ENCODE measurements around the gene CNOT8. TPM values are rescaled to one million over a fixed set of nuclear protein-coding genes. Genes with fewer than 3 reads are reported as not detected.

Gene CNOT8
- total and polyA plus RNA-seq, 11 donors: 11.5 to 45.6 (median 25.2) TPM

DNA sequence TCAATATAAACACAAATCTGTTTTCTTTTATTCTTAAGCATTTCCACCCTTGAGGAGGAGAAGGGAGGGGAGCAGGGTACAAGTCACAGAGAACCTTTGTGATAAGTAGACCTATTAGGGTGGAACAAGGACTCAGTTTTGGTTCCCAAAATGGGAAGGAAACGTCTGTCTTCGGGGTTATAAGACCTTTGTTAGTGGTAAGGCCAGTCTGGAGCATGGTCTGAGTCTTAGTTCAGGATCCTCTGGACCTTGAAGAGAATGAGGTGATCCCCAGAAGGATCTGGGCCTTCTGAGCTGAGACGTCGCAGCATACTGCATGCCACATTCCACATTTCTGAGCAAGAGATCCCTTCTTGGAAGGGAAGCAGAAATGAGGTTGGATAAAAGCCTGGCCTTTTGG lies 45.3 kb upstream of the CNOT8 start:
- peak overlapping the region in 1 of 12 donors; percentile 37 for H3K27ac ChIP-seq

GRCh38 chr5:154813736-154814135 lies 44.7 kb upstream of the CNOT8 start:
- no peak for ATAC-seq
- Histone ChIP-seq H3K9me3 (no peaks in the 10 kb centered on the region), H3K27me3 (no peaks in the 10 kb centered on the region), H3K4me1 (peaks cover 0 to 19% (median under 1%) of the 10 kb centered on the region in 12 donors), H3K36me3 (peaks cover 0 to 100% (median 95%) of the 10 kb centered on the region in 9 donors), H3K4me3 (no peak overlapping the region), H3K27ac (peak overlapping the region in 1 of 12 donors; percentile 37)
- intact Hi-C loops (cut with DNase I): loop anchor here in 7 of 10 donors (2.0 to 10.0 kb wide), 6 partner anchors 56 to 165 kb away; partner anchors contain the start of gene LARP1 (in 3 of the 7)
- 72 to 76% (median 75%) methylated on average over 9 to 10 of the region's 10 CpGs for WGBS, 4 donors
- DNase-seq: no peak
- no peak for TF ChIP-seq CTCF (IDR thresholded peaks at IDR 0.05)
- no peak for TF ChIP-seq POLR2A (IDR thresholded peaks at IDR 0.05)

More for the DNA sequence above, 45.3 kb upstream of the CNOT8 start:
- H3K9me3 ChIP-seq: no peaks in the 10 kb centered on the region
- DNase-seq: no peak
- no peak overlapping the region for H3K4me3 ChIP-seq
- H3K36me3 ChIP-seq: peaks cover 0 to 100% (median 95%) of the 10 kb centered on the region in 9 donors
- peaks cover 0 to 13% (median 0%) of the 10 kb centered on the region in 12 donors for H3K4me1 ChIP-seq
- TF ChIP-seq POLR2A (IDR thresholded peaks at IDR 0.05) (no peak), CTCF (IDR thresholded peaks at IDR 0.05) (no peak)
- 73 to 87% (median 78%) methylated on average over 4 of the region's 4 CpGs for WGBS, 4 donors
- intact Hi-C loops (cut with DNase I): loop anchor here in 7 of 10 donors (2.0 to 10.0 kb wide), 6 partner anchors 56 to 164 kb away; partner anchors contain the start of gene LARP1 (in 3 of the 7)
- H3K27me3 ChIP-seq: no peaks in the 10 kb centered on the region
- ATAC-seq: no peak

GRCh38 chr5:154815025-154815424 lies 43.4 kb upstream of the CNOT8 start:
- Histone ChIP-seq H3K27ac (no peak overlapping the region), H3K36me3 (peaks cover 0 to 100% (median 95%) of the 10 kb centered on the region in 9 donors), H3K4me3 (no peak overlapping the region), H3K9me3 (no peaks in the 10 kb centered on the region), H3K4me1 (peaks cover 0 to 26% (median 8%) of the 10 kb centered on the region in 12 donors), H3K27me3 (no peaks in the 10 kb centered on the region)
- intact Hi-C loops (cut with DNase I): loop anchor here in 2 of 10 donors (10.0 kb wide), 2 partner anchors 60 to 80 kb away; partner anchors contain the start of gene LARP1 (in 1 of the 2)
- no peak for DNase-seq
- 79 to 84% (median 83%) methylated on average over 9 to 11 of the region's 11 CpGs for WGBS, 4 donors
- TF ChIP-seq CTCF (IDR thresholded peaks at IDR 0.05) (no peak), POLR2A (IDR thresholded peaks at IDR 0.05) (no peak)
- no peak for ATAC-seq

DNA sequence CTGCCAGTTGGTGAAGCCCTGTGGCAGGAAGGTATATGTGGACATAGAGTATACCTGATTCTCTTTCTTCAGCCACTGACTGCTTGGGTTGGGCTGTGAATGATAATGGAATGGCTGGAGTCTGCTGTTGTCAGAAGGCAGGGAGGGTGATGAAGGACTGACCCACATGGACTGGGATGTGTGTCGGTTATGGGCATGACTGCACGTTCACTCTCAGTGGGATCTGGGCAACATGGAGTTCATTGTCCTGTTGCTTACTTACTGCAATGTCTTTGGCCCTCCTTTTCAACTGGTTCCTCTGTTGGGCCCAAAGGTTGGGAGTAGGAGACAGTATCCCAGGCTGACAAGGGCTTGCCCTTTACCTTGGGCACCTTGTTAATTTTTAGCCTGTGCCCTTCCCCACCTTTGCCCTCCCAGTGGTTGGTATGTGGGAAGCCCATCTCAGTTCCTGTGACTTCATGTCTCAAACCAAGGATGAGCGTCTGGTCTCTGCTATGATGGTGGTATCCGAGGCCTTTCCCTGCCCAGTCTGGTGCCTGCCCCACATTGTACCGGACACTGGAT lies 42.7 kb upstream of the CNOT8 start:
- ATAC-seq: no peak
- H3K27me3 ChIP-seq: no peaks in the 10 kb centered on the region

More for the DNA sequence above, 42.7 kb upstream of the CNOT8 start:
- peaks cover 0 to 26% (median 8%) of the 10 kb centered on the region in 12 donors for H3K4me1 ChIP-seq
- H3K27ac ChIP-seq: no peak overlapping the region
- no peak for DNase-seq
- no peaks in the 10 kb centered on the region for H3K9me3 ChIP-seq
- peaks cover 0 to 100% (median 95%) of the 10 kb centered on the region in 9 donors for H3K36me3 ChIP-seq
- no peak for TF ChIP-seq CTCF (IDR thresholded peaks at IDR 0.05)
- TF ChIP-seq POLR2A (IDR thresholded peaks at IDR 0.05): no peak
- no peak overlapping the region for H3K4me3 ChIP-seq
- 80 to 87% (median 81%) methylated on average over 5 of the region's 5 CpGs for WGBS, 4 donors
- intact Hi-C loops (cut with DNase I): loop anchor here in 2 of 10 donors (10.0 kb wide), 2 partner anchors 61 to 79 kb away; partner anchors contain the start of gene LARP1 (in 1 of the 2)

All from heart left ventricle (tissue), 16 donors.